HG03064 (cell line): ENCODE data around the gene SMARCA4.
"Not testable (repeated sequence)": the region's sequence is repeated elsewhere in the genome, so short reads cannot be mapped to it uniquely, and the experiment has no call there.

Source experiments
- ATAC-seq: cut with Tn5 transposase; IDR thresholded peaks from one replicate; pipeline ENCODE4 v1.9.1; 2021; ENCODE audit warnings: low read depth; ENCODE audit not compliant: unreplicated experiment

Gene SMARCA4

GRCh38 chr19:11059511-11060358, 98.9 kb downstream of the SMARCA4 start:
- no peak for ATAC-seq

- ATAC-seq, result no peak
These were observed 101.1 kb downstream of the SMARCA4 start for GRCh38 chr19:11061952-11062351.

GRCh38 chr19:11063434-11063833, 102.6 kb downstream of the SMARCA4 start:
- ATAC-seq, result no peak

- no peak for ATAC-seq
These were observed 104.0 kb downstream of the SMARCA4 start for GRCh38 chr19:11064831-11065303.

GRCh38 chr19:11066326-11066725, 105.5 kb downstream of the SMARCA4 start:
- no peak for ATAC-seq

- no peak for ATAC-seq
These were observed 106.7 kb downstream of the SMARCA4 start for GRCh38 chr19:11067356-11068113.

GRCh38 chr19:11069561-11069960, 108.7 kb downstream of the SMARCA4 start:
- ATAC-seq, result no peak

GRCh38 chr19:11070123-11070522, 109.3 kb downstream of the SMARCA4 start:
- no peak for ATAC-seq

GRCh38 chr19:11073568-11073967, 112.7 kb downstream of the SMARCA4 start:
- ATAC-seq, result no peak

GRCh38 chr19:11076792-11077191, 116.0 kb downstream of the SMARCA4 start:
- not testable (repeated sequence) for ATAC-seq

GRCh38 chr19:11078893-11079292, 118.1 kb downstream of the SMARCA4 start:
- ATAC-seq, result no peak

GRCh38 chr19:11079999-11080398, 119.2 kb downstream of the SMARCA4 start:
- no peak for ATAC-seq

GRCh38 chr19:11087870-11088505, 127.2 kb downstream of the SMARCA4 start:
- ATAC-seq, result no peak

- no peak for ATAC-seq
These were observed 127.8 kb downstream of the SMARCA4 start for GRCh38 chr19:11088506-11089253.

GRCh38 chr19:11089254-11090013, 128.6 kb downstream of the SMARCA4 start, which contains the start of gene LDLR:
TSS of gene LDLR (plus strand) at chr19:11089463. CDS start at chr19:11089549, 86 bp downstream.
- ATAC-seq, result no peak

- ATAC-seq, result not testable (repeated sequence)
These were observed 129.1 kb downstream of the SMARCA4 start for GRCh38 chr19:11090014-11090263.

GRCh38 chr19:11090264-11090996, 129.6 kb downstream of the SMARCA4 start:
- ATAC-seq, result no peak

GRCh38 chr19:11090997-11091702, 130.3 kb downstream of the SMARCA4 start:
- ATAC-seq, result no peak
